AML-193 (cell line): ENCODE results near the gene PNPO.

ENCODE experiments used
- DNase-seq, 2 experiments: peaks; one replicate each; lab custom pipeline; 2025; lab: John Stamatoyannopoulos, UW

PNPO gene

GRCh38 chr17:47998044-47998443 is 56.7 kb downstream of the PNPO start:
- no peak for DNase-seq
